Lower lobe of right lung (tissue), 2 donors: ENCODE data around the gene CACNA1A. TPM values are rescaled to one million over a fixed set of nuclear protein-coding genes. Genes with fewer than 3 reads are reported as not detected.

Source experiments
- ATAC-seq, 2 donors: fragments of 200-7000 bp; cut with Tn5 transposase; one replicate each; pipeline ENCODE4 v1.9.1; 2020 to 2022; ENCODE audit warnings: mild to moderate bottlenecking in 2 of 2, moderate library complexity in 2 of 2
- DNase-seq: peaks from one replicate; pipeline ENCODE4 v3.0.0-alpha.2; 2020
- H3K27ac ChIP-seq: fragments of 200-600 bp; one replicate; pipeline ENCODE4 v1.8.0; 2022
- H3K27me3 ChIP-seq: fragments of 200-600 bp; one replicate; pipeline ENCODE4 v1.8.0; 2022; ENCODE audit warnings: low read depth
- H3K36me3 ChIP-seq: fragments of 200-600 bp; one replicate; pipeline ENCODE4 v1.8.0; 2022; ENCODE audit warnings: mild to moderate bottlenecking
- H3K4me1 ChIP-seq: fragments of 200-600 bp; one replicate; pipeline ENCODE4 v1.8.0; 2022
- H3K4me3 ChIP-seq: fragments of 200-600 bp; one replicate; pipeline ENCODE4 v1.8.0; 2022; ENCODE audit warnings: mild to moderate bottlenecking
- H3K9me3 ChIP-seq: fragments of 200-600 bp; one replicate; pipeline ENCODE4 v1.8.0; 2022
- CTCF ChIP-seq: fragments of 200-600 bp; IDR thresholded peaks from one replicate; pipeline ENCODE4 v1.8.0; 2022; ENCODE audit warnings: antibody characterized with exemption, mild to moderate bottlenecking
- intact Hi-C: fragments of 100-400 bp; cut with DNase I; formaldehyde crosslinking; loops from one replicate; pipeline ENCODE4 v1.11.0; 2022
- total RNA-seq: library from RNA; stranded (reverse); fragmentation: NEBNext Ultra II Directional; extraction: Animal tissue kit (Norgen Biotek cat#: 25700); gene quantifications from one replicate; pipeline ENCODE4 v1.2.1, GENCODE V29; 2021
- donor health status: DM: no; HTN: yes; CAD: no; lungs with severe emphysema.

Gene CACNA1A
- total RNA-seq, 1 donor from 2014 or later, result 0.71 TPM

- peaks cover 4% of the 10 kb centered on the region for H3K4me1 ChIP-seq
- TF ChIP-seq CTCF, result peak; percentile 51
- no peaks in the 10 kb centered on the region for H3K9me3 ChIP-seq
- no peak overlapping the region for H3K4me3 ChIP-seq
- DNase-seq (peak; percentile 81), ATAC-seq (peak; percentile 36 to 50)
- H3K27me3 ChIP-seq, result no peaks in the 10 kb centered on the region
- intact Hi-C loops, result no loop called here
- H3K27ac ChIP-seq, result no peak overlapping the region
- H3K36me3 ChIP-seq, result no peaks in the 10 kb centered on the region
Measured at GRCh38 chr19:13212759-13213330, 293.4 kb downstream of the CACNA1A start.

- ATAC-seq (no peak), DNase-seq (no peak)
- Histone ChIP-seq H3K27me3 (no peaks in the 10 kb centered on the region), H3K27ac (no peak overlapping the region), H3K9me3 (no peaks in the 10 kb centered on the region), H3K4me3 (no peak overlapping the region), H3K4me1 (peaks cover 4% of the 10 kb centered on the region), H3K36me3 (no peaks in the 10 kb centered on the region)
- intact Hi-C loops, result no loop called here
- TF ChIP-seq CTCF, result no peak
Measured at GRCh38 chr19:13211426-13212308, 294.6 kb downstream of the CACNA1A start.

- H3K9me3 ChIP-seq, result no peaks in the 10 kb centered on the region
- no peak overlapping the region for H3K4me3 ChIP-seq
- no peak for TF ChIP-seq CTCF
- intact Hi-C loops, result no loop called here
- no peaks in the 10 kb centered on the region for H3K36me3 ChIP-seq
- H3K27ac ChIP-seq, result no peak overlapping the region
- DNase-seq, result no peak
- H3K27me3 ChIP-seq, result no peaks in the 10 kb centered on the region
- peaks cover 4% of the 10 kb centered on the region for H3K4me1 ChIP-seq
- no peak for ATAC-seq
Measured at GRCh38 chr19:13210941-13211340, 295.3 kb downstream of the CACNA1A start.

GRCh38 chr19:13210339-13210775 is 295.9 kb downstream of the CACNA1A start:
- Histone ChIP-seq H3K4me3 (no peak overlapping the region), H3K9me3 (no peaks in the 10 kb centered on the region), H3K36me3 (no peaks in the 10 kb centered on the region), H3K27ac (no peak overlapping the region), H3K4me1 (peaks cover 4% of the 10 kb centered on the region), H3K27me3 (no peaks in the 10 kb centered on the region)
- intact Hi-C loops, result no loop called here
- no peak for TF ChIP-seq CTCF
- no peak for DNase-seq
- no peak for ATAC-seq

- H3K4me1 ChIP-seq, result peaks cover 4% of the 10 kb centered on the region
- no peaks in the 10 kb centered on the region for H3K36me3 ChIP-seq
- no peak for TF ChIP-seq CTCF
- H3K9me3 ChIP-seq, result no peaks in the 10 kb centered on the region
- no peak overlapping the region for H3K4me3 ChIP-seq
- no peak overlapping the region for H3K27ac ChIP-seq
- ATAC-seq (no peak), DNase-seq (no peak)
- H3K27me3 ChIP-seq, result no peaks in the 10 kb centered on the region
- intact Hi-C loops, result no loop called here
Measured at GRCh38 chr19:13209484-13210338, 296.6 kb downstream of the CACNA1A start.
